GM19238 (cell line): Measurements from ENCODE around the gene CCDC192.

ENCODE experiments used
- DNase-seq: peaks from one replicate; pipeline ENCODE4 v3.0.0; 2011; ENCODE audit warnings: low spot score; ENCODE audit not compliant: insufficient read length

CCDC192 gene

GRCh38 chr5:127919006-127919796, 216.0 kb downstream of the CCDC192 start:
- DNase-seq: no peak

GRCh38 chr5:127919818-127920217, 216.6 kb downstream of the CCDC192 start:
- DNase-seq: no peak

GRCh38 chr5:127920936-127921335, 217.7 kb downstream of the CCDC192 start:
- DNase-seq: no peak

DNA sequence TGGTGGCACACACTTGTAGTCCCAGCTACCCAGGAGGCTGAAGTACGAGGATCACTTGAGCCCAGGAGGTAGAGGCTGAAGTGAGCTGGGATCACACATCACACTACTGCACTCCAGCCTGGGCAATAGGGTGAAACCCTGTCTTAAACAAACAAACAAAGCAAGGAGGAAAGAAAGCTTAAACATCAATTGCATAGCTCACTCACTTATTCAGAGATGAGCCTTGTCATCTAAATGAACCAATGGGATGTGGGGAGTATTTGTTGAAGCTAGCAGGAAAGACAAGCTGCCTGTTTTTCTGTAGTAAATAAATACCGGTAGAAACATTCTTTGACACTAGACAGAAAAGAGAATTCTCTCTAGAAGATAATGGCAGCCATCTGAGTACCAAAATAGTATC, 219.4 kb downstream of the CCDC192 start:
- no peak for DNase-seq

GRCh38 chr5:127923804-127924570, 220.8 kb downstream of the CCDC192 start:
- no peak for DNase-seq

DNA sequence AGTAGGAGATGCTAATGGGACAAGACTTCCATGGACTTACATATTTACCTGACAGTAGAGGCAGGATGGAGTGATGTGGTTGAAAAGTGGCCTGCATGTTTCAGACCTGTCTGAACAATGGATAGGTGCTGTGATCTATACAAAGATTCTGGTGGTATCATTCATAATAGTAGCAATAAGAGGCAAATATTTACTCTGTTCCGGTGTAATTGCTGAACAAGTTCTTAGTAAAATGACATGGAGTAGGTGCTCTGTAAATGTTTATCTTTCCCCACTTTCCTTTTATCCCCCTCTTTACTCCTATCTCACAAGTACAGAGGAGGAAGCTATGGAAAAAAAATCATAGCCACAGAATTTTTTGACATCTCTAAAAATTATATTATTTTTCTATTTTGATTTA, 221.4 kb downstream of the CCDC192 start:
- DNase-seq: no peak

GRCh38 chr5:127925916-127926315, 222.7 kb downstream of the CCDC192 start:
- no peak for DNase-seq

DNA sequence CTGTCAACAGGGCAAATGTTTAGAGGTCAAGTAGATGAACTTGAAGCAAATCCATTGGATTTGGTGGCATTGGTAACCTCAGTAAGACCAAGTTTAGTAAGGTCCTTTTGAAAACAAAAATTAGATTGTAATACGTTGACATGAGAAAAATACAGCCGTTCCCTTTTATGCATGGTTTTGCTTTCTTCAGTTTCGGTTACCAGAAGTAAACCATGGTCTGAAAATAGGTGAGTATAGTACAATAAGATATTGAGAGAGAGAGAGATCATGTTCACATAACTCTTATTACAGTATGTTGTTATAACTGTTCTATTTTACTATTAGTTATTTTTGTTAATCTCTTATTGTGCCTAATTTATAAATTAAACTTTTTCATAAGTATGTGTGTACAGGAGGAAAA, 223.8 kb downstream of the CCDC192 start:
- no peak for DNase-seq

GRCh38 chr5:127928053-127928452, 224.9 kb downstream of the CCDC192 start:
- no peak for DNase-seq

DNA sequence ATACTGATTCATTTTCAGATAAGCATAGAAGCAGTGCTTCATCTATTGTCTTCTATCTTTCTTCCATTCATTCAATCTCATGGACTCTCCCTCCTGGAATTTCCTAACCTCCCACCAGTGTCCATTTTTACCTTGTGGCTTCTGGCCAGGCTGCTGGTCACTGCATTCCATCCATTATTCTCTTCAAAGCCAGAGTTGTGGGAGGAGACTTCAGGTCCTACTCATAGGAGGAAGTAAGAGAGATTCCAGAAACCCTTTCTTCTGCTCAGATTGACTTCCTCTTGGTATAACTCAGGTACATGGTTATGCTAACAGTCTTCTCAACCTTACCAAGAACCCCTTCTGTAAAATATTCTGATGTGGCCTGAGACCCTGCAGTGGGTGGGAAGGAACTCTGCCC, 227.1 kb downstream of the CCDC192 start:
- DNase-seq: no peak

DNA sequence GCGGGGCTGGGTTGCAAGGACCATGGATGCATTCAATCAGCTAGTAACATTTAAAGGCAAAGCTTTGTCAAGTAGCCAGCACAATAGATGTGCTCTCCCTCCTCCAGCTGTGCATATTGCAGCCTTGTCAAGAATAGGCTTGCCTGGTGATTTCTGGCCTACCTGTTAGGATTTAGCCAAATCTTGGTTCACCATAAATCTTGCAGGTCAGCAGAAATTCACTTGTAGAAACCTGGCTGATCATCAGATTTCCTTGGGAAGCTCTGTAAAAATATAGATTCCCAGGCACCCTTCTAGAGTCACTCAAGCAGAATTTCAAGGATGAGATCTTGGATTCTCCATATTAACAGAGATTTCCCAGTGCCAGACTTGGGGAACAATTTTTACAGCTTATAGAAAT, 228.2 kb downstream of the CCDC192 start:
- no peak for DNase-seq

- no peak for DNase-seq
Measured at GRCh38 chr5:127933348-127933747, 230.2 kb downstream of the CCDC192 start.

DNA sequence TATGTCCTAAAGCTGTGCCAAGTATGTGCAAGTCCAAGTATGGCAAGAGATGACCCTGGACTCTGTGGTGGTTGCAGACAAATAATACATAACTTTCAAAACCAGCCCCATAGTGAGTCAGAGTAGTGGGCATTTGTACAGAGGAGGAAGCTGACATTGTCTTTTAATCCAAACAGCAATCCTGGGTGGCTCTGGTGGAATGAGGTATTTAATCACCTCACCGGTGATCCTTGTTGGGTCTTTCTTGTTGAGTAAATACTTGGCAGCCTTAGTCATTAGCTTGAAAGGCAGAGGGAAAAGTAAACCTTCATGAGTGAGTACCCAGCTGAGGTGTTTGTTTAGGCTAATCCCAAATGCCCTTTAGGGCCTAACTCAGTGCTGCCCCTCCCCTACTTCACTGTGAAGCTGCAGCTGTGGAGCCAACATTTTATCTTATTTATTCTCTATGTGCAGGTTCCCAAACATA, 231.6 kb downstream of the CCDC192 start:
- DNase-seq: no peak

DNA sequence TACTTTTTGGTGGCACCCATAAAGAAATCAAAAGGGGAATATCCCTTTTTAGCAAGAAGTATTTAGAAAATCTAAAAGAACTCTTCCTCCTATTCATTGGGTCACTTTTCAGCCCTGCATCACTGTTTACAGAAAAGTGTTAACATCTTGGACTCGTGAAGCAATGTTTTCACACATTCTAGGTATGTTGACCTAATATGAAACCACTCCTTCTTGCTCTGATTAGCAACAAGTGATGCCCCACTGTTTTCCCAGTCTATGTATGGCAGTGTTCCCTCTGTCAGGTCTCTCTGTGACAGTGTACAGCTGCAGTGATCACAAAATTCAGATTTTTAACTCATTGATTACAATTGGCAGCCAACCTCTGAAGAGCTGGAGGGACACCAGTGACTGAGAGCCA, 232.2 kb downstream of the CCDC192 start:
- DNase-seq: no peak

- DNase-seq: no peak
Measured at GRCh38 chr5:127936439-127936972, 233.3 kb downstream of the CCDC192 start.

DNA sequence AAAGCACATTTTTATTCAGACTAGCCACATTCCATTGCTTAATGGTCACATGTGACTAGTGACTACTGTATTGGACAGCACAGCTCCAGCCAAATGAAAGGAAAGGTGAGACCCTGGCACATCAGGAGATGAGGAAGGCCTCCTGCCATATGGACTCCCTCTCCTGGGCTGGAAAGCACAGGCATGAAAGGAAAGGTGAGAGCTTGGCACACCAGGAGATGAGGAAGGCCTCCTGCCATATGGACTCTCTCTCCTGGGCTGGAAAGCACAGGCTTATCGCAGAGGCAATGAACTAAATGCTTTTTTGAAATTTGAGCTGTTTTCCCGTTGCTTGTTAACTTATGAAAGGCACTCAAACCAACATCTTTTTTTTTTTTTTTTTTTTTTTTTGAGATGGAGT, 235.6 kb downstream of the CCDC192 start:
- DNase-seq: no peak

- DNase-seq: no peak
Measured at GRCh38 chr5:127940854-127941253, 237.7 kb downstream of the CCDC192 start.

GRCh38 chr5:127941646-127942045, 238.5 kb downstream of the CCDC192 start:
- no peak for DNase-seq

- no peak for DNase-seq
Measured at GRCh38 chr5:127942246-127943060, 239.3 kb downstream of the CCDC192 start.

DNA sequence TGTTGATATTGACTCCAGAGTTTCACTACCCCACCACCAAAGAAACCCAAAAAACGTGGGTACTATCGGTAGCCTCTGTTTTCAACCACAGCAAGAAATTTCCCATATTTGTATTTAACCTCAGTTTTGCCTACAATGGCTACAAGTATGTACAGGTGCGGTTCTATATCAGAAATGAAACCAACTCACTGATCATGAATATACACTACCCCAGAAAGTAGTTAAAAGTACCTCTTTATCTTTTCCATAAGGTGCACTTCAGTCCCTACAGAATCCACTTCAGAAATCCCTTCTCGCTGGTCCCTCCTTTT, 239.8 kb downstream of the CCDC192 start:
- no peak for DNase-seq

DNA sequence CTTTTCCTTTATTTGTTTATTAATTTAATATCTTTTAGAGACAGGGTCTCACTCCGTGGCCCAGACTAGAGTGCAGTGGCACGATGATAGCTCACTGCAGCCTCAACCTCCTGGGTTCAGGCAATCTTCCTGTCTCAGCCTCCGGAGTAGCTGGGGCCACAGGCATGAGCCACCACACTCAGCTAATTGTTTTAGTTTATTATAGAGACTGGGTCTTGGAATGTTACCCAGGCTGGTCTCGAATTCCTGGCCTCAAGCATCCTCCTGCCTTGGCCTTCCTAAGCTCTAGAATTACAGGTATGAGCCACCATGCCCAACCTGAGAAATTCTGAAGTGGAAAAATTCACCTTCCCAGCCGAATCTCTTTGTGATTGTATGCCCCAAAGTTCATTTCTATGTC, 240.9 kb downstream of the CCDC192 start:
- DNase-seq: no peak

DNA sequence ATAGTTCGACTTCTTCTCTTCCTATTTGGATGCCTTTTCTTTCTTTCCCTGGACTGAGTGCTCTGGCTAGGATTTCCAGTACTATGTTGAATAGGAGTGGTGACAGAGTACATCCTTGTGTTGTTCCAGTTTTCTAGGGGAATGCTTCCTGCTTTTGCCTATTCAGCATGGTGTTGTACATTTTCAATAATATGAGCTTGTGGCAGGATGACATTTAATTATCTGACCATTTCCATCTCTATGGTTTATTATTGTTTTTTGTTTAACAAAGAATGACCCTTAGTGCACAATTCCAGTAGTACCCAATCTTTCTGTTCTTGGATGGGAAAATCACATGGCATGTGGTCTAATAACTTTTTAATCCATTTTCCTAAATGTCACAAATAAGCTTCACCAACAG, 244.8 kb downstream of the CCDC192 start:
- DNase-seq: no peak
